ENCODE results near the gene COL27A1. TPM values are rescaled to one million over a fixed set of nuclear protein-coding genes. Genes with fewer than 3 reads are reported as not detected.
A peak's percentile ranks its signal among the peaks of the same experiment; 100 is the strongest.

The COL27A1 gene
- total and polyA plus RNA-seq, 2 experiments from 2014 or later, result 10.5 to 18.0 TPM

DNA sequence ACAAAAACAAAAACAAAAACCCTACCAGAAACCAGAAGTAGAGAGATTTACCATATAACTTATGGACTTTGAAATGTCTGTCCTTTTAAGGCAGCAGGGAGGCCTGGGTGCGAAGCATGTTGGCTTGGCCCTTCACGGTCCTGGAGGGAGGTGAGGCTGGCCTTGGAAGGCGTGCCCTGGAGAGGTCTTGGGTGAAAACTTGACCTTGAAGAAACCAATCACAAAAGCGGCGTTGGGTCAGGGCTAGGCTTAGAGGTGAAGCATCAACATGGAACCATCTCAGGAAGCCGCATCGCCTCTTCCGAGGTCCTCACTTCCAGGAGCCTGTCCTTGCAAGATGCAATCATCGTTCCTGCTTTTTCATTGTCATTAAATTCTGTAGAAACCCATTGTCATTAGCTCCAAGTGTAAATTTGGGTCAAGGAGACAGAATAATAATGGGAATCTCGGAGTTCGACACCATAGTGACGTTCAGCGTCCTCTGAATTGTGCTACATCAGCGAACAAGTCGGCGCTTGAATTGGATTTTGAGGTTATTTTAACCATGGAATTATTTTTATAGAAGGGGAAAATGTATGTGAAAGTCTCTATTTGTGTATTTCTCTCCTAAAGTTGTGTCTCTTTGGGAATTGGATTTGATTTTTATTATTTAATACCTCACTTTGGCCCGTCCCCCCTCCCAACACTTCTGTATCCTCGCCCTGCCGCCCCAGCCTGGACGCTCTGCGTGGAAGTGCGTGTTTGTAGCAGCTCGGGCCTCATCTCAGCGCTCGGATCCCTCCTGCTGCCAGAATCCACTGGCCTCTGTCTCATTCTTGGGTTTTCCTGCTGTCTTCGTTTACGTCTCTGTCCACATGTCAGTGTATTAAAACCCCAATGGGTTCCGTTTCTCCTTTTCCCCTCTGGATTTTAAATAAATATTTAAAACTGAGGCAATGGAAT is 156.5 kb downstream of the COL27A1 start (continued):
- TF ChIP-seq, protein P1, sequence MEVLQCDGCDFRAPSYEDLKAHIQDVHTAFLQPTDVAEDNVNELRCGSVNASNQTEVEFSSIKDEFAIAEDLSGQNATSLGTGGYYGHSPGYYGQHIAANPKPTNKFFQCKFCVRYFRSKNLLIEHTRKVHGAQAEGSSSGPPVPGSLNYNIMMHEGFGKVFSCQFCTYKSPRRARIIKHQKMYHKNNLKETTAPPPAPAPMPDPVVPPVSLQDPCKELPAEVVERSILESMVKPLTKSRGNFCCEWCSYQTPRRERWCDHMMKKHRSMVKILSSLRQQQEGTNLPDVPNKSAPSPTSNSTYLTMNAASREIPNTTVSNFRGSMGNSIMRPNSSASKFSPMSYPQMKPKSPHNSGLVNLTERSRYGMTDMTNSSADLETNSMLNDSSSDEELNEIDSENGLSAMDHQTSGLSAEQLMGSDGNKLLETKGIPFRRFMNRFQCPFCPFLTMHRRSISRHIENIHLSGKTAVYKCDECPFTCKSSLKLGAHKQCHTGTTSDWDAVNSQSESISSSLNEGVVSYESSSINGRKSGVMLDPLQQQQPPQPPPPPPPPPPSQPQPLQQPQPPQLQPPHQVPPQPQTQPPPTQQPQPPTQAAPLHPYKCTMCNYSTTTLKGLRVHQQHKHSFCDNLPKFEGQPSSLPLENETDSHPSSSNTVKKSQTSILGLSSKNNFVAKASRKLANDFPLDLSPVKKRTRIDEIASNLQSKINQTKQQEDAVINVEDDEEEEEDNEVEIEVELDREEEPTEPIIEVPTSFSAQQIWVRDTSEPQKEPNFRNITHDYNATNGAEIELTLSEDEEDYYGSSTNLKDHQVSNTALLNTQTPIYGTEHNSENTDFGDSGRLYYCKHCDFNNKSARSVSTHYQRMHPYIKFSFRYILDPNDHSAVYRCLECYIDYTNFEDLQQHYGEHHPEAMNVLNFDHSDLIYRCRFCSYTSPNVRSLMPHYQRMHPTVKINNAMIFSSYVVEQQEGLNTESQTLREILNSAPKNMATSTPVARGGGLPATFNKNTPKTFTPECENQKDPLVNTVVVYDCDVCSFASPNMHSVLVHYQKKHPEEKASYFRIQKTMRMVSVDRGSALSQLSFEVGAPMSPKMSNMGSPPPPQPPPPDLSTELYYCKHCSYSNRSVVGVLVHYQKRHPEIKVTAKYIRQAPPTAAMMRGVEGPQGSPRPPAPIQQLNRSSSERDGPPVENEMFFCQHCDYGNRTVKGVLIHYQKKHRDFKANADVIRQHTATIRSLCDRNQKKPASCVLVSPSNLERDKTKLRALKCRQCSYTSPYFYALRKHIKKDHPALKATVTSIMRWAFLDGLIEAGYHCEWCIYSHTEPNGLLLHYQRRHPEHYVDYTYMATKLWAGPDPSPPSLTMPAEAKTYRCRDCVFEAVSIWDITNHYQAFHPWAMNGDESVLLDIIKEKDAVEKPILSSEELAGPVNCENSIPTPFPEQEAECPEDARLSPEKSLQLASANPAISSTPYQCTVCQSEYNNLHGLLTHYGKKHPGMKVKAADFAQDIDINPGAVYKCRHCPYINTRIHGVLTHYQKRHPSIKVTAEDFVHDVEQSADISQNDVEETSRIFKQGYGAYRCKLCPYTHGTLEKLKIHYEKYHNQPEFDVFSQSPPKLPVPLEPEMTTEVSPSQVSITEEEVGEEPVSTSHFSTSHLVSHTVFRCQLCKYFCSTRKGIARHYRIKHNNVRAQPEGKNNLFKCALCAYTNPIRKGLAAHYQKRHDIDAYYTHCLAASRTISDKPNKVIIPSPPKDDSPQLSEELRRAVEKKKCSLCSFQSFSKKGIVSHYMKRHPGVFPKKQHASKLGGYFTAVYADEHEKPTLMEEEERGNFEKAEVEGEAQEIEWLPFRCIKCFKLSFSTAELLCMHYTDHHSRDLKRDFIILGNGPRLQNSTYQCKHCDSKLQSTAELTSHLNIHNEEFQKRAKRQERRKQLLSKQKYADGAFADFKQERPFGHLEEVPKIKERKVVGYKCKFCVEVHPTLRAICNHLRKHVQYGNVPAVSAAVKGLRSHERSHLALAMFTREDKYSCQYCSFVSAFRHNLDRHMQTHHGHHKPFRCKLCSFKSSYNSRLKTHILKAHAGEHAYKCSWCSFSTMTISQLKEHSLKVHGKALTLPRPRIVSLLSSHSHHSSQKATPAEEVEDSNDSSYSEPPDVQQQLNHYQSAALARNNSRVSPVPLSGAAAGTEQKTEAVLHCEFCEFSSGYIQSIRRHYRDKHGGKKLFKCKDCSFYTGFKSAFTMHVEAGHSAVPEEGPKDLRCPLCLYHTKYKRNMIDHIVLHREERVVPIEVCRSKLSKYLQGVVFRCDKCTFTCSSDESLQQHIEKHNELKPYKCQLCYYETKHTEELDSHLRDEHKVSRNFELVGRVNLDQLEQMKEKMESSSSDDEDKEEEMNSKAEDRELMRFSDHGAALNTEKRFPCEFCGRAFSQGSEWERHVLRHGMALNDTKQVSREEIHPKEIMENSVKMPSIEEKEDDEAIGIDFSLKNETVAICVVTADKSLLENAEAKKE (CRISPR knock-in tag; IDR thresholded peaks at IDR 0.05), result no peak

DNA sequence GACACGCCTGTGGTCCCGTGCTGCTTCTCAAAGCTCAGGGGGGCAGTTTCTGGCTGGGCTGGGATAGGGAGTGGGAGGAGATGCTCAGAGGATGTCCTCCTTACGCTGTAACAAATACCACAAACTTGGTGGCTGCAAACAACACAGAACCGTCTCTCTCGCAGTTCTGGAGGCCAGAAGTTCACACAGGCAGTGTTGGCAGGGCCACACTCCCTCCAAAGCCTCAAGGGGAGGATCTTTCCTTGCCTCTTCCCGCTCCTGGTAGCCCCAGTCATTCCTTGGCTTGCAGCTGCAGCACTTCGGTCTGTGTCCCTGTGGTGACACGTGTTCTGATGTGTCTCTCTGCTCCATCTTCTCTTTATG is 157.2 kb downstream of the COL27A1 start:
- Mint-ChIP-seq H3K9me3 (no peaks in the 10 kb centered on the region; the same call in 2 of the 3 replicates), H3K36me3 (ENCODE audit: low read depth) (0 out of 3 replicates have a peak, but pooled peaks cover 3% of the 10 kb centered on the region), H3K27ac (no peak overlapping the region), H3K4me1 (peaks cover 3% of the 10 kb centered on the region; the same call in 2 of the 3 replicates), H3K4me3 (no peak overlapping the region), H3K27me3 (ENCODE audit: insufficient read depth, low read depth, poor library complexity) (peaks cover 4% of the 10 kb centered on the region)
- H3K27me3 ChIP-seq (ENCODE audit: insufficient read depth), result no peaks in the 10 kb centered on the region
- H3K9me2 ChIP-seq (ENCODE audit: insufficient read depth), result no peaks in the 10 kb centered on the region
- no peaks in the 10 kb centered on the region for H3K4me1 ChIP-seq (ENCODE audit: insufficient read depth)
- DNase-seq (ENCODE audit: low spot score) (no peak), ATAC-seq (no peak)
- no peaks in the 10 kb centered on the region for H4K20me1 ChIP-seq (replicated peaks; ENCODE audit: insufficient read depth)
- H3K36me3 ChIP-seq (ENCODE audit: insufficient read depth), result no peaks in the 10 kb centered on the region
- H3K27ac ChIP-seq (ENCODE audit: low read depth), result 0 out of 2 replicates have a peak overlapping the region, but pooled peaks have one; percentile 19
- H3F3A ChIP-seq (replicated peaks; ENCODE audit: low read depth), result no peaks in the 10 kb centered on the region
- TF ChIP-seq, protein P2, sequence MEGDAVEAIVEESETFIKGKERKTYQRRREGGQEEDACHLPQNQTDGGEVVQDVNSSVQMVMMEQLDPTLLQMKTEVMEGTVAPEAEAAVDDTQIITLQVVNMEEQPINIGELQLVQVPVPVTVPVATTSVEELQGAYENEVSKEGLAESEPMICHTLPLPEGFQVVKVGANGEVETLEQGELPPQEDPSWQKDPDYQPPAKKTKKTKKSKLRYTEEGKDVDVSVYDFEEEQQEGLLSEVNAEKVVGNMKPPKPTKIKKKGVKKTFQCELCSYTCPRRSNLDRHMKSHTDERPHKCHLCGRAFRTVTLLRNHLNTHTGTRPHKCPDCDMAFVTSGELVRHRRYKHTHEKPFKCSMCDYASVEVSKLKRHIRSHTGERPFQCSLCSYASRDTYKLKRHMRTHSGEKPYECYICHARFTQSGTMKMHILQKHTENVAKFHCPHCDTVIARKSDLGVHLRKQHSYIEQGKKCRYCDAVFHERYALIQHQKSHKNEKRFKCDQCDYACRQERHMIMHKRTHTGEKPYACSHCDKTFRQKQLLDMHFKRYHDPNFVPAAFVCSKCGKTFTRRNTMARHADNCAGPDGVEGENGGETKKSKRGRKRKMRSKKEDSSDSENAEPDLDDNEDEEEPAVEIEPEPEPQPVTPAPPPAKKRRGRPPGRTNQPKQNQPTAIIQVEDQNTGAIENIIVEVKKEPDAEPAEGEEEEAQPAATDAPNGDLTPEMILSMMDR (conservative IDR thresholded peaks at IDR 0.05; ENCODE audit: low read depth in 2 of 2), result no peak
- no peak for TF ChIP-seq NANOG (IDR thresholded peaks at IDR 0.05; ENCODE audit: borderline replicate concordance)
- TF ChIP-seq ZNF114 (CRISPR knock-in tag; IDR thresholded peaks at IDR 0.05), result no peak
- TF ChIP-seq EZH2 (IDR thresholded peaks at IDR 0.05; ENCODE audit: low read depth, unreplicated experiment), result no peak
- no peak for TF ChIP-seq ZNF331 (CRISPR knock-in tag; IDR thresholded peaks at IDR 0.05; ENCODE audit: low read depth)
- no peak overlapping the region for H3K4me2 ChIP-seq
- no peaks in the 10 kb centered on the region for H3K79me2 ChIP-seq (replicated peaks; ENCODE audit: insufficient read depth)
- no peak overlapping the region for H2AFZ ChIP-seq
- no peak overlapping the region for H3K4me3 ChIP-seq

Measured in GM23338 (cell line).